Astrocyte of the cerebellum (primary cell): ENCODE results near the gene RAB24.

Source experiments
- DNase-seq: peaks from one replicate; pipeline ENCODE4 v3.0.0-alpha.2; 2011; ENCODE audit warnings: low read depth
- H3K4me3 ChIP-seq: 2 replicates; pipeline ENCODE4 v1.5.1; 2011; ENCODE audit warnings: mild to moderate bottlenecking, low read depth, low read length, moderate library complexity
- in situ Hi-C: cut with HindIII; loops from 2 replicates; pipeline ENCODE4 v1.10.0; 2017; ENCODE audit warnings: low sequenced_read_pairs
- TF ChIP-seq, protein P1 (sequence below): IDR thresholded peaks from 2 replicates; pipeline ENCODE4 v1.5.1; 2012; ENCODE audit warnings: low read length, low read depth, moderate library complexity, mild to moderate bottlenecking; ENCODE audit errors: missing control alignments

Gene RAB24

DNA sequence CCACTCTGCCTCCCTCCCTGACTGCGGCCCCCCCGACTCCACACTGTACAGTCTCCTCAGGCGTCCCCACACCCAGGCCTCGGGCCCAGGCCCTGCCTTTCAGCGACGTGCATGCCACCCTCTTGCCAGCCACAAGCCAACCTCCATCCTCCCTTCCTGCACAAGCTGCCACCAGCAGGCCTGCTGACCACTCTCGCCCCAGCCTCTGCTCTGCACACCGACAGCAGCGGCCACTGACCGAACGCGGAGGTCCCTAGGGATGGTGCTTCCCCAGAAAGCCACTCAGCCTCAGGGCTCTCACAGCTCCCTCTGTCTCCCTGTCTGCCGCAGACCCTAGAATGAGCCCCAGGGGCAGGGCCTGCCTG, 29.4 kb upstream of the RAB24 start:
- DNase-seq, result no peak
- in situ Hi-C loops, result no loop called here
- TF ChIP-seq, protein P1, sequence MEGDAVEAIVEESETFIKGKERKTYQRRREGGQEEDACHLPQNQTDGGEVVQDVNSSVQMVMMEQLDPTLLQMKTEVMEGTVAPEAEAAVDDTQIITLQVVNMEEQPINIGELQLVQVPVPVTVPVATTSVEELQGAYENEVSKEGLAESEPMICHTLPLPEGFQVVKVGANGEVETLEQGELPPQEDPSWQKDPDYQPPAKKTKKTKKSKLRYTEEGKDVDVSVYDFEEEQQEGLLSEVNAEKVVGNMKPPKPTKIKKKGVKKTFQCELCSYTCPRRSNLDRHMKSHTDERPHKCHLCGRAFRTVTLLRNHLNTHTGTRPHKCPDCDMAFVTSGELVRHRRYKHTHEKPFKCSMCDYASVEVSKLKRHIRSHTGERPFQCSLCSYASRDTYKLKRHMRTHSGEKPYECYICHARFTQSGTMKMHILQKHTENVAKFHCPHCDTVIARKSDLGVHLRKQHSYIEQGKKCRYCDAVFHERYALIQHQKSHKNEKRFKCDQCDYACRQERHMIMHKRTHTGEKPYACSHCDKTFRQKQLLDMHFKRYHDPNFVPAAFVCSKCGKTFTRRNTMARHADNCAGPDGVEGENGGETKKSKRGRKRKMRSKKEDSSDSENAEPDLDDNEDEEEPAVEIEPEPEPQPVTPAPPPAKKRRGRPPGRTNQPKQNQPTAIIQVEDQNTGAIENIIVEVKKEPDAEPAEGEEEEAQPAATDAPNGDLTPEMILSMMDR, result no peak
- H3K4me3 ChIP-seq, result no peak overlapping the region

DNA sequence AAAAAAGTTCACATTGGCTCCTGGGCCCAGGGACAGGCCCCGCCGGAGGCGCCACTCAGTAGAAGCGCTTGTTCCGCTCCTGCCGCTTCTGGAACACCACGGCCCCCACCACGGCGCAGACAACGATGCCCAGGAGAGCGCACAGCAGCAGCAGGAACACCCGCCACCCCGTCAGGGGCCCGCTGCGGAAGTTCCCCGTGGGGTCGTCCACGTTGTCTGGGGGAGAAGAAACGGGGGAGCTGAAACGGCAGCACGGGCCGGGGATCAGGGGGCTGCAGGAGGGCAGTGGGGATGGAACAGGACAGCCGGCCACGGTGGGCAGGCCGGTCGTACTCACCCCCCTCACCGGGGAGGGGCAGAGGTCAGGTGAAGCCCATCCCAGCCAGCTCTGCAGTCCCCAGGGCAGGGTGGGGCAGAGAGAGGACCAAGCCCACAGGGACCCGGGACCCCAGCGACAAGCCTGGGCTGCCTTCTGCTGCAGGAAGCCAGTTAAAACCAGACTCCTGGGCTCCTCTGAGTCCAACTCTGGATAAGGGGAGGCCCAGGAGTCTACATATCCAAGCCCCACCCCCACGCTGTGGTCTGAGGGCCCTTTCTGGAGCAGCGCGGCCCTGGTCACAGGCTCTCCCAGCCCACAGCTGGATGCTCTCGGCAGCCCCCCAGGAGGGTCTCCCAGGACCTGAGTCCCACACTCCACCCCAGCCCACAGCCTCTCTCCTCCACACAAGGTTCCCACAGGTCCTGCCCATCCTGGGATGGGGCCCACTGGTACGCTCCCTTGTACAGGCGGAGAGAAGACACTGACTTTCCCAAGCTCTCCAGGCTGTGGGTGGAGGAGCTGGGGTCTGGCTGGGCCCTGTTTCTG, 28.7 kb upstream of the RAB24 start:
- no peak for DNase-seq
- TF ChIP-seq, protein P1, result no peak
- in situ Hi-C loops, result no loop called here
- no peak overlapping the region for H3K4me3 ChIP-seq

DNA sequence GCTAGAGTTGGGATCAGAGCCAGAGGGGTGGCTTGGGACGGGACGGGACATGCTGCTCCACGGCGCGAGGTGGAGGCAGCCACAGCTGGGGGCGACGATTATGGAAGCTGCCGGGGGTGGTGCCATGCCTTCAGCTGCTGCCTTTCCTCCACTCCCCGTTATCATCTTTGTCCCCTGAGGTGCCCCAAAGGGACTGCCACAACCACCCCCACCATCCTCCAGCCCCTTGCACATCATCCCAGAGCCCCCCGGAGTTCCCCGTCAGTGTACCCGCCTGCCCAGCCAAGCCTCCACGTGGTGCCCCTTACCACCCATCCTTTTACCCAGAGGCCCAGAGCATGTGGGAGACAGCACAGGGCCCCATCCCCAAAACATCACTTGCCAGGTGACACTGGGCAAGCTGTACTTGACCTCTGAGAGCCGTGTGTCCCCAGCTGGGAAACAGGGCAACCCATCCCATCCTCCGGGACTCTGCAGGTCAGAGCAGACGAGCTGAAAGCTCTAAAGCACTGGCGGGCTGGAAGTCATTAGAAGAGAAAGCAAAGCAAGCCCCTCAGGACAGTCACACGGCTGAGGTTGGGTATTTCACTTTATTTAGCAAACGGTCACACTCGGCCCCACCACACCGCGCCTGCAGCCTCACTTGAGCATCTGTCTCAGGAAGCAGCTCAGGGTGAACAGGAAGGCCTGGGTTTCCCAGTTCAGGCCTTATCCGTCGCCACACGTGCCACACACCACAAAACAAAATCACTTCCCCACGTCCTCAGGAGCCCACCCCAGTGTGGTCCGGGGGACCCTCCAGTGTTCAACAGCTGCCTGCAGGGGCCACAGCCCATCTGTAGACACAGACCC, 27.7 kb upstream of the RAB24 start:
- TF ChIP-seq, protein P1, result no peak
- H3K4me3 ChIP-seq, result no peak overlapping the region
- in situ Hi-C loops, result no loop called here
- DNase-seq, result no peak

DNA sequence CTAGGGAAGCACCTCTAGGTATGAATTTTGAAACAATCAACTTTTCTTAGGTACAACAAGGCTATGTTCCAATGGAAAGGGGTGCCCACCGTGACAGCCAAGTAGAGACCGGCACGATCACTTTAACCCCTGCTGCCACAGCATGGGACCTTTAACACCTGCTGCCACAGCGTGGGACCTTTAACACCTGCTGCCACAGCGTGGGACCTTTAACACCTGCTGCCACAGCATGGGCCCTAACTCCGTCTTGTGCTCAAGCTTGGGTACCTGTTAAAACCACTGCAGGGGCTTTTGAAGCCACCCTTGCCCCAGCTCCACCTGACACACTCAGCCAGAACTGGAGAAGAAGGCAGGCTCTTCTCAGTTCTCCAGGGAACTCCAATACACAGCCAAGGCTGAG, 26.4 kb upstream of the RAB24 start:
- H3K4me3 ChIP-seq, result no peak overlapping the region
- TF ChIP-seq, protein P1, result no peak
- in situ Hi-C loops, result no loop called here
- DNase-seq, result no peak

DNA sequence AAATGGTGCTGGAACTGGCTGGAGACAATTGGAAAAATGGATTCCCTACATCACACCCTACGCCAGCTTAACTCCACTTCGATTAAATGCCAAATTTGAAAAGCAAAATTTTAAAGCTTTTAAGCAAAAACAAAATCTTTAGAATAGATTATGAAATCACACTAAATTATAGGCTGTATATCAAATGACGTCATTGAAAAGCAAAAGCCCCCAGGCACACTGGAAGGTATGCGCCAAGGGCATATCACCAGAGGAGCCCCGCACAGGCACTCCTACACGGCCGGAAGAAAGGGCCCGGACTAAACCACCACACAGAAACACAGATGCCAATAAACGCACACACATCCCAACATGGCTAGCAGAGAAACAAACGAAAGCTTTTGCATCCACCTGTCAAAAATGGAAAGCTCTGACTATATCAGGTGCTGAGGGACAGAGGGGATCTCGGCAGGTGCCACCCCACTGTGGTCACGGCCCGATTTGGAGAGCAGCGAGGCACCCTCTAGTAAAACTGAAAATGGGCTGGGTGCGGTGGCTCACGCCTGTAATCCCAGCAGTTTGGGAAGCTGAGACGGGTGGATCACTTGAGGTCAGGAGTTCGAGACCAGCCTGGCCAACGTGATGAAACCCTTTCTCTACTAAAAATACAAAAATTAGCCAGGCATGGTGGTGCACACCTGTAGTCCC, 25.2 kb upstream of the RAB24 start:
- TF ChIP-seq, protein P1, result no peak
- in situ Hi-C loops, result no loop called here
- H3K4me3 ChIP-seq, result no peak overlapping the region
- DNase-seq, result no peak
